ENCODE measurements around the gene UNKL.

Gene UNKL

GRCh38 chr16:1414532-1415260 is at the start of gene UNKL:
Gene UNKL (minus strand): TSS chr16:1414704. CDS start chr16:1414691, 13 bp downstream.
- DNase-seq: no peak

DNA sequence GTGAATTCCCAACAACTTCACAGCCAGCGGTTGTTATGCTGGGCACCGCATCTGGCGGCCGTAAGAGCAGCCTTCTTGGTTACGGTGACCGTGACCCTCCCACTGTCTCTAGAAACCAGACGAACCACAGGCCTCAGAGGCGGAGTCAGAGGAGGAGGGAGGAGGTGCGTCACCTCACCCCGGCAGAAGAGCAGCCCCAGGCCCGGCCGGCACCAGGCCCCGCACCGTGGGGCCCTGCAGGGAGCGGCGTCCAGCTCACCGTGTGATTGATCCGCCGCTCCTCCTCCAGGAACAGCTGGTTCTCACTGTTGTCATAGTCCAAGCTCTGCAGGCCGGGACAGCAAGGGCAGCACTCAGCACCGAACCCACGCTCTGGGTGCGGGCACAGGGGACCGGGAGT is 46.6 kb upstream of the UNKL start:
- no peak for DNase-seq

DNA sequence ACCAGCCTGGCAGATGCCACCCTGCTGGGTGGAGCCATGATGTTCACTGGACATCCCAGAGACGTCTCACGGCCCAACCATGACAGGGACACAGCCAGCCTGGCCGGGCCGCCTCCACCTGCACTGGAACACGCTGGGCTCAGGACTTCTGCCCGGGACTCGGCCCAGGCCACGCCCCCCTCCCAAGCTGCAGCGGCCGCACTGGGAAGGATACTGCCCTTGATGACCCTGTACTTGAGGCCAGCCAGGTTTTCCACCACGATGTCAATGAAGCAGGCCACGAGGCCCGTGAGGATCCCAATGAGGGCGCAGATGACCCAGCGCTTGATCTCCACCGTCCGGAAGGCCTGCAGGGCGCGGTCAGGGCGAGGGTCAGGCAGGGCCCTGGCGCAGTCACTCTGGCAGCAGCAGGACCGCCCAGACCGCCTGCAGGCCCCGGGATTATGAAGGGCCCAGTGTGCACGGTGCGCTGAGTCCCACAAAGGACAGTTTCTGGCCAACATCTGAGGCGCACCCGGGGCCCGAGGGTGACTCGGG is 46.2 kb upstream of the UNKL start:
- DNase-seq: no peak

DNA sequence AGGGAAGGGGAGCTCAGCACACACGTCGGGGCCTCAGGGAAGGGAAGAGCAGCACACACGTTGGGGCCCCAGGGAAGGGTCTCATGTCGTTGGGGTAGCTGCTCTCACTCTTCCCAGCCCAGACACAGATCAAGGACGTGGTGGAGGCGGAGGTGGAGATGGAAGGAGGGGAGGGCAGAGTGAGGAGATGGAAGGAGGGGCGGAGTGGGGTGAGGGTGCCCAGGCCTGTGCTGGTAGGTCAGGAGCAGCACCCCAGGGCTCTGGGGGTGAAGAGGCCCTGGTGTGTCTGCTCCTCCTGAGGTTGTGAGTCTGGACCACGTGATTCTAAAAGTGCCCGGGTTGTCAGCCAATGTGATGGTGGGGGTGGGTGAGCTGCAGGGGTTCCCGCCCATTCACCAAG is 45.5 kb upstream of the UNKL start:
- DNase-seq: no peak

DNA sequence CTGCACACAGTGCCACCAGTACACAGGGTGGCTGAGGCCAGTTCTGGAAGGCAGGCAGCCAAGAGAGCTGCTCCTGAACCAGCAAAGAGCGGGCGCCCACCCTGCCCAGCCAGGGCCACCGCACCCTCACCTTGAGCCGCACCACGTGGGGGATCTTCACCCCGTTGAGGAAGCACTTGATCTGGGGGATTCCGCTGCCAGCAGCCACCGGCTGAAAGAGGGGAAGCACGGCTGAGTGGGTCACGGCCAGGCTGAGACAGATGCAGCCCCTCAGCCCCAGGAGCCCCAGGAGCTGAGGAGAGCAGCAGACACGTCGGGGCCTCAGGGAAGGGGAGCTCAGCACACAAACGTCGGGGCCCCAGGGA is 44.5 kb upstream of the UNKL start:
- DNase-seq: no peak

GRCh38 chr16:1458336-1458976 is 44.0 kb upstream of the UNKL start:
- no peak for DNase-seq

GRCh38 chr16:1457489-1458245 is 43.2 kb upstream of the UNKL start:
- DNase-seq: no peak

- DNase-seq: no peak
Observed at GRCh38 chr16:1456951-1457350, 42.4 kb upstream of the UNKL start.

DNA sequence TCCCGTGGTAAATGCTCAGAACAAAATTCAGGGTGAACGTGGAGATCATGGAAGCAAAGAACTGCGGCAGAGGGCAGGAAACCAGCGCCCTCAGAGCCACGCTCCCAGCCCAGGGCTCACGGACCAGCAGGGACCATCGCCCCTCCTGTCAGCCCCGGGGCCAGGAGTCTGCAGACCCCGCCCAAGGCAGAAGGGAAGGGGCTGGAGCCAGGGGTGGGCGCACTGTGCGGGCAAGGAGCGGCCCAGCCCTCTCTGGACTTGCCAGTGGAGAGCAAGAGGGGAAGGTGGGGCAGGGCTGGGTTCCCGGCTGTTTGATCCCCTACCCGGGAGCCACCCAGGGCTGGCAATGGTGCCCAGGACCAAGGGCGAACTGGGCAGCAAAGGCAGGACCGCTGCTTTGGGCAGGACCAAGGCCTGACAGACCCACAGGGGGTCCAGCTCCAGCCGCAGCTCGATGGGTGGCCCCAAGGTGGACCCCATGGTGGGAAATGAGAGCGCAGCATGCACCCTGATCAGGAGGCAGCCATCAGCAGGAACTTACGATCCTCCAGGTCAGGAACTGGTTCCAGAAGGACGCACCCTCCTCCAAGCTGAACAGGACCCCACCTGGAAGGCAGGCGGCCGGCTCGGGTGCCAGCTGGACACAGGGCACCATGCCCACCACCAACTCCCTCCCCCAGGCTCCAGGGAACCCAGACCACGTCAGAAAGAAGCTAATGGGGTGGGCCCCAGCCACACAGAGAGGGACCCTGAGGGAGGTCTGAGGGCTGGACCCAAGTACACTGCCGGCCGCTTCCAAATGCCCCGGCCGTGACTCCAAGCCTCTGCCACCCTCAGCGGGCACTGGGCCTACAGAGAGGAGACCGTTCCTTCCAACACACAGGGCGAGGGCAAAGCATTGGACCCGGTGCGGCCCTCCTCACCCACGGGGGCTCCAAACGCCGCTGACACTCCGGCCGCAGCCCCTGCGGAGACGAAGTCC is 41.0 kb upstream of the UNKL start:
- DNase-seq: no peak

GRCh38 chr16:1454561-1454960 is 40.1 kb upstream of the UNKL start:
- no peak for DNase-seq

GRCh38 chr16:1453316-1453715 is 38.8 kb upstream of the UNKL start:
- DNase-seq: no peak

GRCh38 chr16:1452530-1452929 is 38.0 kb upstream of the UNKL start:
- DNase-seq: no peak

DNA sequence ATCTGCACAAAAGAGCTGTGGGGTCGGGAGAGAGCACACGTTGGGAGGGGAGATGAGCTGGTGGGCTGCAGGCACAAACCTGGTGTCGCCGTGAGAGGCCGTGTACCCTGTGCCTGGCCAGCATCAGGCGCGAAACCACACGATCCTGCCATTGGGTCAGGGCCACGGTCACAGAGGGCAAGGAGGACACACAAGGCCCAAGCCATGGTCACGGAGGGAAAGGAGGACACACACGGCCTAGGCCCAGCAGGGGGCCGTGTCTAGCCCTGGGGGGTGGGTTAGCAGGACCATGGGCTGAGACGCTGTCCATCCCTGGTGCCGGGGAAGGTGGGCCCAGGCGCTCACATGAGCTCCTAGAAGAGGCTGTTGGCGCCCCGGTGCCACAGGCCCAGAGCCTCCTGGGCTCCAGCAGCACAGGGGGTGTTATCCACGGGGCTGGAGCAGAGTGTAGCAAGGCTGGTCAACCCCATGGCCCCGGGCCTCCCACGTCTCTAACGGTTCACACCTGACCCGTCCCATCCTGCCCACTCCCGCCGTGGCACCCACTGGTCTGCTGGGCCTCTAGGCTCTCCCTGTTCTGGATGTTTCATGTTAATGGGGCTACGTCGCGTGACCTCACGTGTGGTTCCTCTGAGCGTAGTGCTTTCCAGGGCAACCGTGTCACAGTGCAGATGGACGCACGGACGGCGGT is 37.3 kb upstream of the UNKL start:
- no peak for DNase-seq

- no peak for DNase-seq
Observed at GRCh38 chr16:1450841-1451240, 36.3 kb upstream of the UNKL start.

- DNase-seq: no peak
Observed at GRCh38 chr16:1450218-1450617, 35.7 kb upstream of the UNKL start.

DNA sequence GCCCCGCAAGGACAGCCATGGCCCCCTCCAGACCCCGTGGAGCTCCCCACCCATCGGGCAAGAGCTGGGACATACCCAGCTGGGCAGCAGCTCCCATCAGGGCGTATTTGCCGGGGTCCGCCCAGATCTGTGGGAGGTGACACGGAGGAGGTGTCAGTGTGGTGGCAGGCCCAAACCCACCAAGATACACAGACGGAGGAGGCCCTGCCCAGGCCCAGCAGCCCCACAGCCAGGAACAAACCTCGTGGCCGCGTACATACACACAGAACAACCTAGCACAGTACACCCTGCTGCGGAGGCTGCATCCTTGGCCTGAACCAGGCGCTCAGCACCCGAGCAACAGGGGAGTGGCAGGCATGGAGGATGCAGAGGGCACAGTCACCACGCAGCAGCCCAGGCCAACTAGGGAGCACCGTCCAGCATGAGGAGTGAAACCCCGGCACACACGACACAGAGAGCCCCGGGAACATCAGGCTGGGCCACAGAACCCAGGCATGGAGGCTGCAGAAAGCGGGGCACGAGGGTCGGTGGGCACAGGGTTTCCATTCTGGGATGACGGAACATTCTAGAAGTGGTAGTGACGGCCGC is 34.8 kb upstream of the UNKL start:
- no peak for DNase-seq

DNA sequence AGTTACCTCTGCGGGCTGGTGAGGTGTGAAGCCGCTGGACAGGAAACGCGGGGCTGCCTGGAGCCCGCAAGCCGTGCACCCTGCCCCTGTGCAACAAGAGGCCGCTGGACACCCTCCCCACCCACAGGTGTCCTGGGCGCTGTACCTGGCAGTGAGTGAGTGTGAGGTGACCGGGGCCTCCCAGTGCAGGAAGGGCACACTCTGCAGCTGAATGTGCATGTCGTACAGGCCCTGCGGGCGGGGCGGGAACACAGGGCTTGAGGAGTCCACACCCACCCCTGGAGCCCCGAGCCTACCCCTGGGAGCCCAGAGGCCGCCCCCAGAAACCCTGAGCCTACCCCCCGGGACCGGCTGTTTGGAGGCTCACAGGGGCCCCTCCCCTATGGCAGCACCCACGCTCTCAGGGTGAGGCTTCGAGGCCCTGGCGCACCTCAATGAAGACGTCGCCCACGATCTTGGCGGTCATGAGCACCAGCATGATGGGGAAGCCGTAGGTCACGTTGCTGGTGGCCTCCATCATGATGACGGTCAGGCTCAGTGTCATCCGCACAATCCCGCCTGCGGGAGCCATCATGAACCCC is 34.1 kb upstream of the UNKL start:
- DNase-seq: no peak

GRCh38 chr16:1447965-1448364 is 33.5 kb upstream of the UNKL start:
- no peak for DNase-seq

DNA sequence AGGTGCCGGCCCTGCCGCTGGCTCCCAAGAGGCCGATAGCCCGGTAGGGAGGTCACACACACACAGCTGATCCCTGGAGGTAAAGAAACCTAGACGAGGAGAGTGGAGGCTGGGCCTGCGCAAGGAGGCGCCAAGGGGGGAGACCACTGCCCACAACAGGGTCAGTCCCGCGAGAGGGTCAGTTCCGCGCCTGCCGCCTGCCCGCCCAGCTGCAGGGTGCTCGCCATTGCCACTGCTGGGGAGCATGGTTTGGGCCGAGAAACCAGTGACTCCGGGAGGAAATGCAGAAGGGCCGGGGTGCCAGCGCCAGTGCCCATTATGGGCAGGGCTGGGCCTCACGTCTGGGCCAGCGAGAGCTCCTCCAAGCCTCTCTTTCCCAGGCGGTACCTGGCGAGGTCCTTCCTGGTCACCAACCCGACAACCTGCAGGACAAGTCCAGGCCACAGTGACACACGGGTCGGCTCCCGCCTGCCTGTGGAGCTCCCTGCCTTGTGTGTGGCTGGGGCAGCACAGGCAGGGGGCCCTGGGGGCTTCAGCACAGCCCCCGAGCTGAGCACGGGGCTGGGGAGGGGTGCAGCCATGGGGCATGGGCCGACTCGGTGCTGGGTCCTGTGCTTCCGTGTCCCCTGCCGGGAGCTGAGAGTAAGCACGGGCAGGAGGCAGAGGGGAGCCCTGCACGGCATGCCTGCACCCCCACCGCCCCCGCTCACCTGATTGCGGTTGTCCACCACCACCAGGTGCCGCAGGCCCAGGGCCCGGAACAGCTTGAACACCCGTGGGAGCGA is 32.0 kb upstream of the UNKL start:
- no peak for DNase-seq

DNA sequence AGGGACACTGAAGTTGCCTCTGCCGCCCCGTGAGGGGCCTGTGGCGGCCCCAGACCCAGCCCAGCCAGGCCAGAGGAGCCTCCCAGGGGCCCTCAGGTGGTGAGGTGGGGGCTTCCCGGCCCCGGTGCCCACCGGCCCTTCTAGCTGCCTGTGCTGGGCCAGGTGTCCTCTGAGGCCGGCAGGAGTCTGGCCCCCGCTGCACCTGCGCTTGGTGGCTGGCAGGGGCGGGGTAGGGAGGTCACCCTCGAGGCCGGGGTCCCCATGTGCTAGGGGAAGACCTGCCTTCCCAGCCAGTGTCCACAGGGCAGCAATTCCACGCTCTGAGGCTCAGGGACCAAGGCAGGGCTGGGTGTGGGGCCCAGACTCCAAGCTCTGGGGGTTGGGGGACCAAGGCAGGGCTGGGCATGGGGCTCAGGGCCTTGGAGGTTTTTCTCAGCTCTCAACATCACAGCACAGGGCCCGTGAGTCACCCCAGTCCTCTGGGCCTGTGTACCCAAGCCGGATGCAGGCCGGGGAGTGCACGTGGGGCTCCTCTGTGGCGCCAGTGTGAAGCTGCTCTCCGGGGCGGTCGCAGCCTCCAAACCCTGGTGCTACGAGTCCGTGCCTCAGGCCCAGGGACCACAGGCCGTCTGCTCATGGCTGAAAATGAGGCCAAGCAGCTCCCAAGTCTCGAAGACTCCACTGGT is 31.2 kb upstream of the UNKL start:
- DNase-seq: no peak
